HG03066 (cell line): ENCODE data around the gene MTX3.

Source experiments
- ATAC-seq: cut with Tn5 transposase; IDR thresholded peaks from one replicate; pipeline ENCODE4 v1.9.1; 2021; ENCODE audit warnings: low read depth; ENCODE audit not compliant: unreplicated experiment

MTX3 gene

GRCh38 chr5:79990598-79991507 lies at the start of gene MTX3:
TSS of gene MTX3 (minus strand) at chr5:79991262. CDS start at chr5:79991238, 24 bp downstream.
- peak; percentile 88 for ATAC-seq

- ATAC-seq: no peak
These were observed 48.6 kb upstream of the MTX3 start for GRCh38 chr5:80039650-80040049.

GRCh38 chr5:80037366-80037765 lies 46.3 kb upstream of the MTX3 start:
- ATAC-seq: no peak

GRCh38 chr5:80036615-80037014 lies 45.6 kb upstream of the MTX3 start:
- no peak for ATAC-seq

GRCh38 chr5:80035839-80036238 lies 44.8 kb upstream of the MTX3 start:
- no peak for ATAC-seq

GRCh38 chr5:80034962-80035821 lies 44.1 kb upstream of the MTX3 start, which contains the start of gene THBS4:
TSS of gene THBS4 (plus strand) at chr5:80035348. CDS start at chr5:80035538, 190 bp downstream.
- no peak for ATAC-seq

- no peak for ATAC-seq
These were observed 43.5 kb upstream of the MTX3 start for GRCh38 chr5:80034559-80034958.

GRCh38 chr5:80033513-80033912 lies 42.5 kb upstream of the MTX3 start:
- no peak for ATAC-seq

- ATAC-seq: no peak
These were observed 40.0 kb upstream of the MTX3 start for GRCh38 chr5:80031109-80031508.

GRCh38 chr5:80026841-80027240 lies 35.8 kb upstream of the MTX3 start:
- ATAC-seq: no peak

GRCh38 chr5:80025069-80025468 lies 34.0 kb upstream of the MTX3 start:
- ATAC-seq: no peak

- no peak for ATAC-seq
These were observed 19.8 kb upstream of the MTX3 start for GRCh38 chr5:80010754-80011392.

GRCh38 chr5:80008995-80009765 lies 18.1 kb upstream of the MTX3 start:
- no peak for ATAC-seq

GRCh38 chr5:80002677-80003076 lies 11.6 kb upstream of the MTX3 start:
- ATAC-seq: no peak

- ATAC-seq: no peak
These were observed 8.7 kb upstream of the MTX3 start for GRCh38 chr5:79999722-80000121.

GRCh38 chr5:79992891-79993657 lies 2.0 kb upstream of the MTX3 start:
- ATAC-seq: no peak

- ATAC-seq: peak; percentile 57
These were observed 861 bp downstream of the MTX3 start for GRCh38 chr5:79990205-79990597.

GRCh38 chr5:79986260-79986659 lies 4.8 kb downstream of the MTX3 start:
- ATAC-seq: no peak

GRCh38 chr5:79985288-79985687 lies 5.8 kb downstream of the MTX3 start:
- ATAC-seq: no peak
